Ascending aorta (tissue), 2 donors: ENCODE data around the gene KCNH1. TPM values are rescaled to one million over a fixed set of nuclear protein-coding genes. Genes with fewer than 3 reads are reported as not detected.

Experiments used
- DNase-seq, 2 donors: peaks; one replicate each; pipeline ENCODE4 v3.0.0-alpha.2; 2019; ENCODE audit warnings: low spot score in 2 of 2
- H3K27ac ChIP-seq, 2 donors: fragments of 200-600 bp; sonication (generic); one replicate each; pipeline ENCODE4 v1.5.1; 2016 to 2017; ENCODE audit warnings: mild to moderate bottlenecking in 1 of 2
- H3K27me3 ChIP-seq: fragments of 200-600 bp; sonication (generic); one replicate; pipeline ENCODE4 v1.5.1; 2017
- H3K36me3 ChIP-seq, 2 donors: fragments of 200-600 bp; sonication (generic); one replicate each; pipeline ENCODE4 v1.5.1; 2016
- H3K4me1 ChIP-seq, 2 donors: fragments of 200-600 bp; sonication (generic); one replicate each; pipeline ENCODE4 v1.5.1; 2016 to 2017; ENCODE audit warnings: mild to moderate bottlenecking in 1 of 2
- H3K4me3 ChIP-seq, 2 donors: fragments of 200-600 bp; sonication (generic); one replicate each; pipeline ENCODE4 v1.5.1; 2016 to 2017; ENCODE audit warnings: mild to moderate bottlenecking in 1 of 2
- H3K9me3 ChIP-seq, 2 donors: fragments of 200-600 bp; sonication (generic); one replicate each; pipeline ENCODE4 v1.5.1; 2016
- intact Hi-C: fragments of 100-400 bp; cut with DNase I; formaldehyde crosslinking; loops from one replicate; pipeline ENCODE4 v1.15.1; 2023
- total RNA-seq: library from RNA; depleted of rRNA; stranded (reverse); fragments of >200 nt; gene quantifications from one replicate; pipeline ENCODE4 v1.1.0, GENCODE V29; 2016
- TF ChIP-seq, protein P1 (sequence below), 3 experiments: fragments of 200-600 bp in 2 of 3; fragments of 450-650 bp in 1 of 3; sonication (generic) in 2 of 3; IDR thresholded peaks; one replicate each; pipeline ENCODE4 v1.5.1; 2016 to 2019; ENCODE audit warnings: antibody characterized with exemption in 3 of 3, mild to moderate bottlenecking in 1 of 3, moderate library complexity in 1 of 3

The KCNH1 gene
- total RNA-seq, 1 donor from 2014 or later: not detected

DNA sequence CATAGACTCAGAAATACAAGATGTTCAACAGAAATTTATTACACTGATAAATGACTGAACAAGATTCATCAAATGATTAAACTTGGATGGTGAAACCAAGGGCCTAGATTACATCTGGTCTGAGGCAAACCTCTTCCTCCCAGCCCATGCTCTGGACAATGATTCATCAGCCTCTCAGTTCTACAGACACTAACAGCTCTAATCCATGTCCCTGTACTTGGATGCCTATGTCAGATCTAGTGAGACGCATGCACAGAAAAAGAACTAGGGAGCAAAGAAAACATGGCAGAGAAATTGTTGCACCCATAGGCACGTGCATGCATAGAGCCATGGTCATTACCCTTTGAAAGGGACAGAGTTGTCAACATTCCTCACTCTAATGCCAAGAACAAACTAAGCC lies 250.1 kb downstream of the KCNH1 start:
- H3K9me3 ChIP-seq: no peaks in the 10 kb centered on the region

DNA sequence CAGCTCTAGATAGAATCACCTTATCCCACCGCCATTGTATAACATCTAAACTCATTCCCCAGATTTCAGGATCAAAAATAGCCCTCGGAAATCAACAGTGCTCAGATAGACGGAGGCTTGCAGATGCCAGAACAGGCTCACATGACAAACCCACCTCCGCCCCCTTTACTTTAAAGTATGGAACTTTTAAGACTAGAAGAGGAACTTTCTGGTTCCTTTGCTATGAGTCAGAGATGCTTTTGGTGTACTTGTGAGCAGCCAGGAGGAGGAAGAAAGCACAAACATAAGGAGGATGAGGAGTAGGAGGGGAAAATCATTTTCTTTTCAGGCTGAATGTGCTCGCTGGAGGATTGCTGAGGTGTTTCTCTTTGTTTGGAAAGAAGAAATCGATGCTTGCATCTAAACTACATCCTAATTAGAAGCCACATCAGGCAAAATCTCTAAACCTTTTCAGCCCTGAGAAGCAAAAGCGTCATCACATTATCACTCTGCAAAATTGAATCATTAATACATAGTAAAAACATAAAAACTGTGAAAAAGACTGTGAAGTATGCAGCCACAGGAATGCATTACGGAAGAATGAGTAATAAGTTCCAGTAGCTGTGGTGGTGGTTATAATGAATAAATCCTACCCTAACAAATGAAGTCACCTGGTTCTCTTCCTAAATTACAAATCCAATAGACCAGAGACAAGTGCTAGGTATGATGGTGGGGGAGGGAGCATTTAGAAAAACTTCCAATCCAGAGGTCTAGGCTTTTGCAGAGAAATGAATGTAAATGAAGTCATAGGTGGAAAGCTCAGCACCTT lies 251.3 kb downstream of the KCNH1 start:
- H3K9me3 ChIP-seq: no peaks in the 10 kb centered on the region
- no peak overlapping the region for H3K27ac ChIP-seq
- no peaks in the 10 kb centered on the region for H3K27me3 ChIP-seq
- TF ChIP-seq, protein P1, sequence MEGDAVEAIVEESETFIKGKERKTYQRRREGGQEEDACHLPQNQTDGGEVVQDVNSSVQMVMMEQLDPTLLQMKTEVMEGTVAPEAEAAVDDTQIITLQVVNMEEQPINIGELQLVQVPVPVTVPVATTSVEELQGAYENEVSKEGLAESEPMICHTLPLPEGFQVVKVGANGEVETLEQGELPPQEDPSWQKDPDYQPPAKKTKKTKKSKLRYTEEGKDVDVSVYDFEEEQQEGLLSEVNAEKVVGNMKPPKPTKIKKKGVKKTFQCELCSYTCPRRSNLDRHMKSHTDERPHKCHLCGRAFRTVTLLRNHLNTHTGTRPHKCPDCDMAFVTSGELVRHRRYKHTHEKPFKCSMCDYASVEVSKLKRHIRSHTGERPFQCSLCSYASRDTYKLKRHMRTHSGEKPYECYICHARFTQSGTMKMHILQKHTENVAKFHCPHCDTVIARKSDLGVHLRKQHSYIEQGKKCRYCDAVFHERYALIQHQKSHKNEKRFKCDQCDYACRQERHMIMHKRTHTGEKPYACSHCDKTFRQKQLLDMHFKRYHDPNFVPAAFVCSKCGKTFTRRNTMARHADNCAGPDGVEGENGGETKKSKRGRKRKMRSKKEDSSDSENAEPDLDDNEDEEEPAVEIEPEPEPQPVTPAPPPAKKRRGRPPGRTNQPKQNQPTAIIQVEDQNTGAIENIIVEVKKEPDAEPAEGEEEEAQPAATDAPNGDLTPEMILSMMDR (IDR thresholded peaks at IDR 0.05): no peak
- no peaks in the 10 kb centered on the region for H3K4me1 ChIP-seq
- no peaks in the 10 kb centered on the region for H3K36me3 ChIP-seq
- no peak overlapping the region for H3K4me3 ChIP-seq
- no peak for DNase-seq
- intact Hi-C loops: no loop called here

More for the DNA sequence above, 250.1 kb downstream of the KCNH1 start:
- DNase-seq: no peak
- Histone ChIP-seq H3K36me3 (no peaks in the 10 kb centered on the region), H3K27me3 (no peaks in the 10 kb centered on the region), H3K4me3 (no peak overlapping the region), H3K4me1 (no peaks in the 10 kb centered on the region), H3K27ac (no peak overlapping the region)
- TF ChIP-seq, protein P1 (IDR thresholded peaks at IDR 0.05): no peak
- intact Hi-C loops: no loop called here

DNA sequence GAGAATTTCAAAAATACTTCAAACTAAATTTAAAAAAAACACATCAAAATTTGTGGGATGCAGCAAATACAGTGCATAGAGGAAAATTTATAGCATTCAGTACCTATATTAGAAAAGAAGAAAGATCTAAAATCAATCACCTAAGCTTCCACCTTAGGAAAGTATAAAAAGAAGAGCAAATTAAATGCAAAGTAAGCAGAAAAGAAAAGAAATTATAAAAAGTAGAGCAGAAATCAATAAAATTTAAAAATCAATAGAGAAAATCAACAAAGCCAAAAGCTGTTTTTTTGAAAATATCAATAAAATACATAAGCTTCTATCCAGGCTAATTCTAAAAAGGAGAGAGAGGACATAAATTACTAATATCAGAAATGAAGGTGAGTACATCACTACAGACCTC lies 255.4 kb downstream of the KCNH1 start:
- Histone ChIP-seq H3K9me3 (no peaks in the 10 kb centered on the region), H3K4me1 (no peaks in the 10 kb centered on the region), H3K36me3 (no peaks in the 10 kb centered on the region), H3K4me3 (no peak overlapping the region), H3K27ac (no peak overlapping the region), H3K27me3 (no peaks in the 10 kb centered on the region)
- TF ChIP-seq, protein P1 (IDR thresholded peaks at IDR 0.05): no peak
- DNase-seq: no peak
- intact Hi-C loops: no loop called here

DNA sequence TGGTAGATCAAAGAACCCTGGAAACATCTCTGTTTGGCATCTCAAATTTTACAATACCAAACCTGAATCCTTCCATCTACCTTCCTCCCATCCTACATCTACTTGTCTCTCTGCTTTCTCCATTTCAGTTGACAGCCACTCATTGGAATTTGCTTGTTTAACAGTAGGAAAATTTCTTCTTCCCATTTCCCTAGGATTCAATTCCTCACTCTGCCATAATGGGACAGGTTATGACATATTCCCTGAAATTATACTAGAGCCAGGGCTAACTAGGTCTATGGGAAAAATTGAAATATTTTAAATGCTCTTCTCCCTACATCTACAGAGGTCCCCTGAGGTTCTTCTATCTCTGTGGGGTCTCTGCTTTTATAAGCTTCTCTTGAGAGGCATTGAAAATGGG lies 257.7 kb downstream of the KCNH1 start:
- intact Hi-C loops: no loop called here
- no peaks in the 10 kb centered on the region for H3K36me3 ChIP-seq
- TF ChIP-seq, protein P1 (IDR thresholded peaks at IDR 0.05): no peak
- H3K9me3 ChIP-seq: no peaks in the 10 kb centered on the region
- no peaks in the 10 kb centered on the region for H3K4me1 ChIP-seq
- H3K27me3 ChIP-seq: no peaks in the 10 kb centered on the region
- H3K27ac ChIP-seq: no peak overlapping the region
- no peak for DNase-seq
- H3K4me3 ChIP-seq: no peak overlapping the region

DNA sequence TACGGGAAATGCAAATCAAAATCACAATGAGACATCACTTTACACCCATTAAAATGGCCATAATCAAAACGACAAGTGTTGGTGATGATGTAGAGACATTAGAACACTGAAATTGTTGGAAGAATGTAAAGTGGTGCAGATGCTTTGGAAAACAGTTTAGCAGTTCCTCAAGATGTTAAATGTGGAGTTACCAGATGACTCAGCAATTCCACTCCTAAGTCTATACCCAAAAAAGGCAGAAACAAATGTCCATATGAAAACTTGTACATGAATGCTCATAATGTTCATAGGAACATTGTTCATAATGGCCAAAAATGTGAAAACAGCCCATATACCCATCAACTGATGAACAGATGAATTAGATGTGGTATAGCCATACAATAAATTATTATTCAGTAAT lies 267.4 kb downstream of the KCNH1 start:
- Histone ChIP-seq H3K27ac (no peak overlapping the region), H3K4me3 (no peak overlapping the region), H3K36me3 (no peaks in the 10 kb centered on the region), H3K4me1 (no peaks in the 10 kb centered on the region), H3K27me3 (no peaks in the 10 kb centered on the region), H3K9me3 (peaks cover 0 to 9% of the 10 kb centered on the region in 2 donors)
- TF ChIP-seq, protein P1 (IDR thresholded peaks at IDR 0.05): no peak
- intact Hi-C loops: no loop called here
- DNase-seq: no peak
